Hepatocyte (in vitro differentiated cells): Measurements from ENCODE around the gene NUSAP1. TPM values are rescaled to one million over a fixed set of nuclear protein-coding genes. Genes with fewer than 3 reads are reported as not detected.

ENCODE experiments used
- DNase-seq: peaks from one replicate; pipeline ENCODE4 v3.0.0-alpha.2; 2016; ENCODE audit warnings: low spot score
- H2AFZ ChIP-seq: fragments of 200-600 bp; sonication (generic); 2 replicates; pipeline ENCODE4 v1.6.0; 2016; ENCODE audit warnings: antibody characterized with exemption, mild to moderate bottlenecking
- H3K27ac ChIP-seq: fragments of 200-600 bp; sonication (generic); 2 replicates; pipeline ENCODE4 v1.5.1; 2016; ENCODE audit warnings: mild to moderate bottlenecking
- H3K27me3 ChIP-seq: fragments of 200-600 bp; sonication (generic); 2 replicates; pipeline ENCODE4 v1.6.1; 2016
- H3K36me3 ChIP-seq: fragments of 200-600 bp; sonication (generic); replicated peaks from 2 replicates; pipeline ENCODE4 v1.5.1; 2016; ENCODE audit warnings: low read depth; ENCODE audit not compliant: insufficient read depth
- H3K4me1 ChIP-seq: fragments of 200-600 bp; sonication (generic); 2 replicates; pipeline ENCODE4 v1.5.1; 2016; ENCODE audit warnings: mild to moderate bottlenecking, moderate library complexity; ENCODE audit not compliant: insufficient read depth
- H3K4me2 ChIP-seq: fragments of 200-600 bp; sonication (generic); 2 replicates; pipeline ENCODE4 v1.6.0; 2016
- H3K4me3 ChIP-seq: fragments of 200-600 bp; sonication (generic); 2 replicates; pipeline ENCODE4 v1.5.1; 2016; ENCODE audit warnings: mild to moderate bottlenecking
- H3K79me2 ChIP-seq: fragments of 200-600 bp; sonication (generic); 2 replicates; pipeline ENCODE4 v1.6.0; 2017; ENCODE audit warnings: mild to moderate bottlenecking
- H3K9me2 ChIP-seq: fragments of 200-600 bp; sonication (generic); replicated peaks from 2 replicates; pipeline ENCODE4 v1.6.0; 2017; ENCODE audit warnings: mild to moderate bottlenecking; ENCODE audit not compliant: insufficient read depth
- H3K9me3 ChIP-seq: fragments of 200-600 bp; sonication (generic); 2 replicates; pipeline ENCODE4 v1.5.1; 2016; ENCODE audit warnings: low read depth, mild to moderate bottlenecking
- H4K20me1 ChIP-seq: fragments of 200-600 bp; sonication (generic); 2 replicates; pipeline ENCODE4 v1.6.0; 2016; ENCODE audit warnings: mild to moderate bottlenecking; ENCODE audit not compliant: insufficient read depth, poor library complexity, severe bottlenecking
- CTCF ChIP-seq: fragments of 200-600 bp; sonication (generic); IDR thresholded peaks from 2 replicates; pipeline ENCODE4 v1.5.1; 2016; ENCODE audit warnings: antibody characterized with exemption, mild to moderate bottlenecking; ENCODE audit not compliant: poor library complexity
- EZH2 ChIP-seq: fragments of 200-600 bp; sonication (generic); IDR thresholded peaks from 2 replicates; pipeline ENCODE4 v1.6.1; 2016; ENCODE audit warnings: antibody characterized with exemption, mild to moderate bottlenecking, borderline replicate concordance
- EZH2phosphoT487 ChIP-seq: fragments of 200-600 bp; sonication (generic); IDR thresholded peaks from one replicate; pipeline ENCODE4 v1.6.1; 2018; ENCODE audit warnings: antibody characterized with exemption, mild to moderate bottlenecking, low read depth, moderate library complexity; ENCODE audit not compliant: unreplicated experiment, severe bottlenecking
- WGBS: methylation state at CpG from one replicate; pipeline ENCODE4 v1.1.6; 2016; ENCODE audit warnings: low lambda C conversion rate; ENCODE audit errors: missing lambda C conversion rate; 5-methylcytosine and 5-hydroxymethylcytosine counted together
- polyA plus RNA-seq: library from polyadenylated mRNA; unstranded; fragments of >200 nt; fragmentation: Nextera tagmentation; extraction: Ambion mirVana; gene quantifications from 2 replicates; pipeline ENCODE4 v1.2.1, GENCODE V29; 2016
- total RNA-seq: library from RNA; depleted of rRNA; stranded (reverse); fragments of >200 nt; gene quantifications from 2 replicates; pipeline ENCODE4 v1.2.3, GENCODE V29; 2014

The NUSAP1 gene
- total and polyA plus RNA-seq, 2 experiments from 2014 or later = 26.6 to 29.2 TPM

DNA sequence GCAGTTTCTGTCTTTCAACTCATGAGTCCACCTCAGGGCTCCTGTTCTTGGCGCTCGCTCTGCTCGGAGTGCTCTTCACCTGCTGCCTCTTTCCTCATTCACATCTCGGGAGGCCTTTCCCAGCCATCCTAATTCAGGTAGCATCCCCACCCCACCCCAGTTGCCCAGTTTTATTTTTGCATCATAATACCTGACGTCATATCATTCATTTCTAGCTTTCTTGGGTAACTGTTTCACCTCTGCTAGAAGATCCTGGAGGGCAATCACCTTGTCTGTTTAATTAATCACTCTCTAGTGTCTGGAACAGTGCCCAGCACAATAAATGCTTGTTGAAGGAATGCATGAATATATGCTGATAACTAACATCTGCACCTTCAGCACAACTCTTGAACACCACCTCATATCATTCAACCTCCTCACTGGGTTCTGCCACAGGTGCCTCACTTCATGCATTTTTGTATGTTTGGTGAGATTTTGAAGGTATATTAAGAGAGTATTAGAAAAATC, 7.6 kb downstream of the NUSAP1 start:
- no peak overlapping the region for H3K27ac ChIP-seq
- no peaks in the 10 kb centered on the region for H4K20me1 ChIP-seq
- no peaks in the 10 kb centered on the region for H3K36me3 ChIP-seq
- H3K9me3 ChIP-seq = no peaks in the 10 kb centered on the region
- H3K4me1 ChIP-seq = no peaks in the 10 kb centered on the region
- no peaks in the 10 kb centered on the region for H3K9me2 ChIP-seq
- TF ChIP-seq CTCF (no peak), EZH2 (no peak), EZH2phosphoT487 (no peak)
- H3K27me3 ChIP-seq = no peaks in the 10 kb centered on the region
- H2AFZ ChIP-seq = no peak overlapping the region
- 91% methylated on average over 5 of the region's 5 CpGs for WGBS
- peaks cover 62% of the 10 kb centered on the region for H3K79me2 ChIP-seq
- no peak overlapping the region for H3K4me2 ChIP-seq
- no peak for DNase-seq
- H3K4me3 ChIP-seq = no peak overlapping the region

DNA sequence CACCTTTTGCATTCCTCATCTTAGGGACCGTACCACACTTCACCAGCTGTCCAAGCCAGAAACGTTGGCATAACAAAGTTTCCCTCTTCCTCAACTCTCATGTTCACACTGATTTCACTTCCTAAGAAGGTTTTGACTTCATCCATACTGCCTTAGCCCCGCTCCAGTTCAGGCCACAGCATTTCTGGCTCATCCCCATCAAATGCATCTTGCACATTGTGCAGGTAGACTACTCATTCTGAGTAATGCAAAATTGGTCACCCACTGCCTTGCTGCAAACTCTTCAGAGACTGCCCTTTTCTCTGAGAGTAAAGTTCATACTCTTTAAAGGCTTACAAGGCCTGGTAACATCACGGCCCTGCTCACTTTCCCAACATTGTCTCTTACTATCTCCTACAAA, 8.8 kb downstream of the NUSAP1 start:
- no peak overlapping the region for H3K27ac ChIP-seq
- 93% methylated on average over 4 of the region's 4 CpGs for WGBS
- no peaks in the 10 kb centered on the region for H3K9me3 ChIP-seq
- no peak overlapping the region for H3K4me2 ChIP-seq
- no peak for DNase-seq
- no peaks in the 10 kb centered on the region for H3K4me1 ChIP-seq
- no peaks in the 10 kb centered on the region for H3K36me3 ChIP-seq
- TF ChIP-seq EZH2 = no peak
- H3K9me2 ChIP-seq = no peaks in the 10 kb centered on the region
- peaks cover 51% of the 10 kb centered on the region for H3K79me2 ChIP-seq
- H3K4me3 ChIP-seq = no peak overlapping the region
- no peaks in the 10 kb centered on the region for H4K20me1 ChIP-seq
- H3K27me3 ChIP-seq = no peaks in the 10 kb centered on the region
- H2AFZ ChIP-seq = no peak overlapping the region

GRCh38 chr15:41347236-41347635, 14.6 kb downstream of the NUSAP1 start:
- no peak overlapping the region for H3K4me2 ChIP-seq
- no peaks in the 10 kb centered on the region for H3K9me3 ChIP-seq
- WGBS = 99% methylated on average over 5 of the region's 5 CpGs
- no peaks in the 10 kb centered on the region for H3K4me1 ChIP-seq
- no peaks in the 10 kb centered on the region for H3K36me3 ChIP-seq
- no peak overlapping the region for H3K27ac ChIP-seq
- peaks cover 2% of the 10 kb centered on the region for H3K79me2 ChIP-seq
- H4K20me1 ChIP-seq = no peaks in the 10 kb centered on the region
- no peak overlapping the region for H3K4me3 ChIP-seq
- H2AFZ ChIP-seq = no peak overlapping the region
- no peak for TF ChIP-seq CTCF
- no peak for TF ChIP-seq EZH2
- no peak for TF ChIP-seq EZH2phosphoT487
- H3K9me2 ChIP-seq = no peaks in the 10 kb centered on the region
- no peaks in the 10 kb centered on the region for H3K27me3 ChIP-seq
- no peak for DNase-seq

GRCh38 chr15:41350057-41350717, 17.5 kb downstream of the NUSAP1 start:
- 56% methylated on average over 10 of the region's 10 CpGs for WGBS
- Histone ChIP-seq H3K36me3 (no peaks in the 10 kb centered on the region), H3K9me3 (no peaks in the 10 kb centered on the region), H3K79me2 (no peaks in the 10 kb centered on the region), H4K20me1 (no peaks in the 10 kb centered on the region), H3K4me2 (peak overlapping the region; percentile 55), H2AFZ (peak overlapping the region; percentile 1), H3K27ac (no peak overlapping the region), H3K27me3 (no peaks in the 10 kb centered on the region), H3K4me1 (no peaks in the 10 kb centered on the region), H3K9me2 (no peaks in the 10 kb centered on the region), H3K4me3 (no peak overlapping the region)
- TF ChIP-seq CTCF (no peak), EZH2 (no peak), EZH2phosphoT487 (no peak)
- no peak for DNase-seq
